Endothelial cell of umbilical vein (primary cell): Measurements from ENCODE around the gene CLCNKA. TPM values are rescaled to one million over a fixed set of nuclear protein-coding genes. Genes with fewer than 3 reads are reported as not detected.
"Not testable (repeated sequence)": the region's sequence is repeated elsewhere in the genome, so short reads cannot be mapped to it uniquely, and the experiment has no call there.

Source experiments
- BruUV-seq: library from RNA; stranded (reverse); fragments of 400-500 nt; replicated peaks from 2 replicates; lab custom pipeline; 2021; lab: Mats Ljungman, UMichigan
- CTCF ChIA-PET: fragments of 300-600, 350-600 bp; sonication (Branson Sonifier 250); formaldehyde crosslinking; loops from one replicate; lab custom pipeline; 2021; ENCODE audit warnings: antibody characterized with exemption, inconsistent platforms; lab: Charles Lee
- POLR2A ChIA-PET: fragments of 300-600, 350-600 bp; sonication (Branson Sonifier 250); formaldehyde crosslinking; loops from one replicate; lab custom pipeline; 2021; ENCODE audit warnings: antibody characterized with exemption, inconsistent platforms; lab: Charles Lee
- DNase-seq: peaks from one replicate; pipeline ENCODE4 v3.0.0-alpha.2; 2011; ENCODE audit warnings: low read depth, low spot score
- FAIRE-seq: peaks from 2 replicates; lab custom pipeline; 2011; peaks lifted over from hg19 to GRCh38; lab: Jason Lieb, UNC
- H2AFZ ChIP-seq: 2 replicates; pipeline ENCODE4 v1.6.0; 2012; ENCODE audit warnings: low read depth, low read length, control low read depth, inconsistent platforms
- H3K27ac ChIP-seq: 2 replicates; pipeline ENCODE4 v1.5.1; 2011; ENCODE audit warnings: low read depth, mild to moderate bottlenecking, control low read depth, low read length, moderate library complexity; ENCODE audit not compliant: insufficient read depth
- H3K27me3 ChIP-seq, 2 experiments: 2 replicates each; pipeline versions ENCODE4 v1.6.0 to v1.6.1; 2011; ENCODE audit warnings: low read length in 2 of 2, mixed read lengths in 1 of 2; ENCODE audit not compliant: control insufficient read depth in 2 of 2, insufficient read depth in 2 of 2
- H3K36me3 ChIP-seq, 2 experiments: 2 replicates in 1 of 2; 3 replicates in 1 of 2; pipeline ENCODE4 v1.5.1; 2011; ENCODE audit warnings: low read length in 2 of 2, mild to moderate bottlenecking in 1 of 2, moderate library complexity in 1 of 2; ENCODE audit not compliant: control insufficient read depth in 2 of 2, insufficient read depth in 2 of 2; ENCODE audit errors: extremely low read depth in 1 of 2
- H3K4me1 ChIP-seq: 3 replicates; pipeline ENCODE4 v1.5.1; 2011; ENCODE audit warnings: mild to moderate bottlenecking, low read length; ENCODE audit not compliant: control insufficient read depth, insufficient read depth; ENCODE audit errors: extremely low read depth
- H3K4me2 ChIP-seq: 2 replicates; pipeline ENCODE4 v1.6.1; 2011; ENCODE audit warnings: low read length, control low read depth, mixed read lengths; ENCODE audit not compliant: insufficient read depth
- H3K4me3 ChIP-seq, 3 experiments: fragments of 200-600 bp in 1 of 3; sonication (generic), shearing (Covaris generic) in 1 of 3; replicated peaks in 1 of 3; 2 replicates each; pipeline ENCODE4 v1.5.1; 2011 to 2016; ENCODE audit warnings: control low read depth in 3 of 3, low read length in 3 of 3, mild to moderate bottlenecking in 2 of 3, inconsistent platforms in 1 of 3, low read depth in 1 of 3, moderate library complexity in 1 of 3; ENCODE audit not compliant: insufficient read depth in 1 of 3
- H3K79me2 ChIP-seq: 2 replicates; pipeline ENCODE4 v1.6.0; 2012; ENCODE audit warnings: low read length, inconsistent platforms; ENCODE audit not compliant: control insufficient read depth, insufficient read depth
- H3K9ac ChIP-seq: replicated peaks from 2 replicates; pipeline ENCODE3; 2011; ENCODE audit warnings: low read length, control low read depth; ENCODE audit not compliant: insufficient read depth; ENCODE audit errors: extremely low read depth
- H3K9me1 ChIP-seq: replicated peaks from 3 replicates; pipeline ENCODE4 v1.6.0; 2011; ENCODE audit warnings: mild to moderate bottlenecking, low read length; ENCODE audit not compliant: control insufficient read depth, insufficient read depth; ENCODE audit errors: extremely low read depth
- H3K9me3 ChIP-seq: replicated peaks from 2 replicates; pipeline ENCODE4 v1.5.1; 2012; ENCODE audit warnings: low read length, inconsistent platforms; ENCODE audit not compliant: control insufficient read depth, insufficient read depth
- H4K20me1 ChIP-seq: replicated peaks from 2 replicates; pipeline ENCODE3; 2011; ENCODE audit warnings: mild to moderate bottlenecking, low read length; ENCODE audit not compliant: control insufficient read depth, insufficient read depth; ENCODE audit errors: extremely low read depth
- CTCF ChIP-seq, 2 donors: IDR thresholded peaks; 1 replicate in 1 of 2; 2 replicates in 1 of 2; pipeline ENCODE4 v1.5.1; 2011; ENCODE audit warnings: low read length in 2 of 2, mild to moderate bottlenecking in 2 of 2, moderate library complexity in 2 of 2, control low read depth in 1 of 2, inconsistent platforms in 1 of 2, low read depth in 1 of 2; ENCODE audit not compliant: insufficient read depth in 1 of 2; ENCODE audit errors: extremely low read depth in 1 of 2
- EZH2 ChIP-seq: IDR thresholded peaks from 2 replicates; pipeline ENCODE4 v1.6.1; 2012; ENCODE audit warnings: borderline replicate concordance, low read depth, mild to moderate bottlenecking, moderate library complexity, low read length, inconsistent platforms; ENCODE audit not compliant: severe bottlenecking
- JUN ChIP-seq: IDR thresholded peaks from 2 replicates; pipeline ENCODE4 v1.6.1; 2011; ENCODE audit warnings: borderline replicate concordance, low read depth; ENCODE audit not compliant: insufficient read length, insufficient read depth
- POLR2A ChIP-seq: IDR thresholded peaks from 2 replicates; pipeline ENCODE4 v1.6.1; 2012; ENCODE audit warnings: low read depth, mild to moderate bottlenecking, control low read depth, low read length
- POLR2AphosphoS5 ChIP-seq: IDR thresholded peaks from 2 replicates; pipeline ENCODE4 v1.6.1; 2012; ENCODE audit warnings: low read depth, mild to moderate bottlenecking, control low read depth, low read length, moderate library complexity; ENCODE audit not compliant: insufficient read depth
- dilution Hi-C: fragments of 300-500 bp; cut with MboI; formaldehyde crosslinking; loops from one replicate; pipeline ENCODE4 v1.15.0; 2019; ENCODE audit warnings: low sequenced_read_pairs; ENCODE audit not compliant: extremely low pct_ligation_motif_present
- intact Hi-C: fragments of 100-400 bp; cut with micrococcal nuclease; formaldehyde crosslinking; loops from one replicate; pipeline ENCODE4 v1.10.0; 2022
- polyA plus RNA-seq, 4 experiments: library from polyadenylated mRNA; depleted of rRNA in 3 of 4; stranded (reverse) in 3 of 4; unstranded in 1 of 4; fragments of >200 nt; gene quantifications; 2 replicates each; pipeline versions ENCODE4 v1.2.1 to v1.2.3, GENCODE V29; 2011 to 2012; ENCODE audit warnings: missing spikeins in 1 of 4
- total RNA-seq: library from RNA; stranded (reverse); gene quantifications from 2 replicates; pipeline ENCODE4 v1.2.3, GENCODE V29; 2021

CLCNKA gene
- total and polyA plus RNA-seq, 2 donors (not counting 3 experiments of a cell fraction or from before 2014, with no cell fraction given): not detected

GRCh38 chr1:15975805-15976680, 45.8 kb upstream of the CLCNKA start, which contains the start of gene ZBTB17:
ZBTB17 (minus strand) TSS chr1:15976101; CDS start chr1:15948495, 27,606 bp downstream.
- Histone ChIP-seq H2AFZ (peak within 1 kb of the TSS; percentile 84), H3K27me3 (no peaks in the 10 kb centered on the region), H3K9me1 (no peaks in the 10 kb centered on the region), H3K4me2 (peak within 1 kb of the TSS; percentile 80), H3K4me3 (peak within 1 kb of the TSS; percentile 61 to 92 (median 88)), H3K36me3 (peaks cover 7 to 10% of the 10 kb centered on the region in 2 experiments), H3K27ac (peak within 1 kb of the TSS; percentile 57), H3K79me2 (peaks cover 40% of the 10 kb centered on the region), H3K4me1 (peaks cover 7% of the 10 kb centered on the region), H4K20me1 (peaks cover 2% of the 10 kb centered on the region), H3K9ac (peak within 1 kb of the TSS; percentile 78), H3K9me3 (no peaks in the 10 kb centered on the region)
- dilution Hi-C loops: no loop called here
- DNase-seq: peak; percentile 92
- no TSS peak for BruUV-seq
- no peak for TF ChIP-seq EZH2
- TF ChIP-seq CTCF (IDR thresholded peaks at IDR 0.05; ENCODE audit: extremely low read depth in 1 of 2, insufficient read depth in 1 of 2, low read depth in 1 of 2, low read length in 2 of 2): no peak
- TF ChIP-seq POLR2A: peak; percentile 54
- peak; percentile 67 for TF ChIP-seq POLR2AphosphoS5
- TF ChIP-seq JUN: no peak
- ChIA-PET POLR2A (interaction anchor here (1.3 kb wide), 1 partner anchor 26 kb away, joined by 3 read pairs; no protein-coding TSS in a partner anchor), CTCF (interaction anchor here (0.6 to 2.8 kb wide), 8 partner anchors 18 to 184 kb away, joined by 4 to 18 read pairs (median 4); no protein-coding TSS in a partner anchor)
- peak; percentile 81 for FAIRE-seq
- intact Hi-C loops: loop anchor here (1.0 to 2.0 kb wide), 3 partner anchors 17 to 37 kb away; no protein-coding TSS in a partner anchor

GRCh38 chr1:15977947-15978346, 43.9 kb upstream of the CLCNKA start:
- CTCF ChIA-PET: interaction anchor here (1.5 kb wide), 1 partner anchor 20 kb away, joined by 4 read pairs; no protein-coding TSS in a partner anchor
- H3K9me1 ChIP-seq, dilution Hi-C loops, H3K27me3 ChIP-seq, H3K9ac ChIP-seq, POLR2A ChIA-PET, H3K9me3 ChIP-seq, FAIRE-seq, H3K4me1 ChIP-seq, H2AFZ ChIP-seq, H3K4me3 ChIP-seq, DNase-seq, H4K20me1 ChIP-seq, H3K4me2 ChIP-seq, BruUV-seq, H3K36me3 ChIP-seq, H3K27ac ChIP-seq: not testable (repeated sequence)
- intact Hi-C loops: loop anchor here (2.0 kb wide), 1 partner anchor 39 kb away; no protein-coding TSS in a partner anchor
- H3K79me2 ChIP-seq: peaks cover 26% of the 10 kb centered on the region
